HEK293 (cell line): ENCODE measurements around the gene PDZRN3.
A peak's percentile ranks its signal among the peaks of the same experiment; 100 is the strongest.

Source experiments
- CTCF ChIA-PET: fragments of 350-600 bp; formaldehyde crosslinking; extraction: SDS; loops from one replicate; lab custom pipeline; 2021; ENCODE audit warnings: antibody characterized with exemption; lab: Yijun Ruan, JAX
- POLR2A ChIA-PET: fragments of 300-600 bp; formaldehyde crosslinking; extraction: SDS; loops from one replicate; lab custom pipeline; 2020; ENCODE audit warnings: antibody characterized with exemption, inconsistent platforms; lab: Yijun Ruan, JAX
- H3K27ac ChIP-seq: fragments of 200-500 bp; sonication (Bioruptor generic); 2 replicates; pipeline ENCODE4 v1.5.1; 2014; ENCODE audit warnings: low read depth, low read length, control low read depth, inconsistent platforms; ENCODE audit errors: extremely low read depth
- H3K36me3 ChIP-seq, 2 experiments: fragments of 200-500 bp in 1 of 2; sonication (Bioruptor generic) in 1 of 2; 1 replicate in 1 of 2; 2 replicates in 1 of 2; pipeline ENCODE4 v1.5.1; 2014 to 2017; ENCODE audit warnings: inconsistent platforms in 2 of 2, low read length in 2 of 2; ENCODE audit not compliant: control insufficient read depth in 2 of 2, insufficient read depth in 1 of 2
- H3K4me1 ChIP-seq: fragments of 200-500 bp; sonication (Bioruptor generic); 2 replicates; pipeline ENCODE4 v1.5.1; 2014; ENCODE audit warnings: mild to moderate bottlenecking, low read length, inconsistent platforms; ENCODE audit not compliant: control insufficient read depth, insufficient read depth
- H3K4me3 ChIP-seq: 2 replicates; pipeline ENCODE4 v1.5.1; 2011; ENCODE audit warnings: low read depth, mild to moderate bottlenecking, control low read depth, low read length, moderate library complexity
- H3K9me3 ChIP-seq: fragments of 200-500 bp; sonication (Bioruptor generic); 2 replicates; pipeline ENCODE4 v1.5.1; 2014; ENCODE audit warnings: low read depth, low read length, inconsistent platforms; ENCODE audit not compliant: control insufficient read depth, insufficient read depth
- KLF1 ChIP-seq: fragments of 450-650 bp; formaldehyde crosslinking; IDR thresholded peaks from 2 replicates; pipeline ENCODE4 v1.5.1; 2016; ENCODE audit warnings: missing biosample characterization, missing genetic modification characterization
- MYNN ChIP-seq: fragments of 450-650 bp; formaldehyde crosslinking; IDR thresholded peaks from 2 replicates; pipeline ENCODE4 v1.5.1; 2016; ENCODE audit warnings: missing biosample characterization, missing genetic modification characterization, borderline replicate concordance
- MZF1 ChIP-seq: fragments of 450-650 bp; formaldehyde crosslinking; IDR thresholded peaks from 2 replicates; pipeline ENCODE4 v1.5.1; 2017; ENCODE audit warnings: missing biosample characterization, missing genetic modification characterization, borderline replicate concordance
- PRDM4 ChIP-seq: fragments of 450-650 bp; formaldehyde crosslinking; IDR thresholded peaks from 2 replicates; pipeline ENCODE4 v1.5.1; 2017; ENCODE audit warnings: missing biosample characterization, missing genetic modification characterization
- SCRT1 ChIP-seq: fragments of 450-650 bp; formaldehyde crosslinking; IDR thresholded peaks from 2 replicates; pipeline ENCODE4 v1.5.1; 2016; ENCODE audit warnings: missing biosample characterization, missing genetic modification characterization, borderline replicate concordance
- SETDB1 ChIP-seq: IDR thresholded peaks from one replicate; pipeline ENCODE4 v1.6.1; 2017; ENCODE audit warnings: mild to moderate bottlenecking, low read length, moderate library complexity, mixed read lengths; ENCODE audit not compliant: insufficient read length
- ZNF138 ChIP-seq: fragments of 450-650 bp; formaldehyde crosslinking; IDR thresholded peaks from 2 replicates; pipeline ENCODE4 v1.5.1; 2016; ENCODE audit warnings: missing biosample characterization, missing genetic modification characterization, borderline replicate concordance
- ZNF223 ChIP-seq: fragments of 450-650 bp; formaldehyde crosslinking; IDR thresholded peaks from 2 replicates; pipeline ENCODE4 v1.5.1; 2016; ENCODE audit warnings: missing biosample characterization, missing genetic modification characterization
- ZNF302 ChIP-seq: fragments of 450-650 bp; formaldehyde crosslinking; IDR thresholded peaks from 2 replicates; pipeline ENCODE4 v1.5.1; 2016; ENCODE audit warnings: missing biosample characterization, missing genetic modification characterization, low read depth
- ZNF423 ChIP-seq: fragments of 450-650 bp; formaldehyde crosslinking; IDR thresholded peaks from 2 replicates; pipeline ENCODE4 v1.5.1; 2016; ENCODE audit warnings: missing biosample characterization, missing genetic modification characterization
- ZNF501 ChIP-seq: fragments of 450-650 bp; formaldehyde crosslinking; IDR thresholded peaks from 2 replicates; pipeline ENCODE4 v1.5.1; 2016; ENCODE audit warnings: missing biosample characterization, missing genetic modification characterization
- ZNF521 ChIP-seq: fragments of 450-650 bp; formaldehyde crosslinking; IDR thresholded peaks from 2 replicates; pipeline ENCODE4 v1.5.1; 2017; ENCODE audit warnings: missing biosample characterization, mild to moderate bottlenecking, missing genetic modification characterization
- ZNF530 ChIP-seq: fragments of 450-650 bp; formaldehyde crosslinking; IDR thresholded peaks from 2 replicates; pipeline ENCODE4 v1.5.1; 2016; ENCODE audit warnings: low read depth, missing biosample characterization, missing genetic modification characterization
- ZNF571 ChIP-seq: fragments of 450-650 bp; formaldehyde crosslinking; IDR thresholded peaks from 2 replicates; pipeline ENCODE4 v1.5.0; 2017; ENCODE audit warnings: missing biosample characterization, missing genetic modification characterization
- ZNF610 ChIP-seq: fragments of 450-650 bp; formaldehyde crosslinking; IDR thresholded peaks from 2 replicates; pipeline ENCODE4 v1.5.1; 2016; ENCODE audit warnings: missing biosample characterization, missing genetic modification characterization, borderline replicate concordance
- ZNF658 ChIP-seq: fragments of 450-650 bp; formaldehyde crosslinking; IDR thresholded peaks from 2 replicates; pipeline ENCODE4; 2016; ENCODE audit warnings: missing biosample characterization, missing genetic modification characterization
- ZNF791 ChIP-seq: fragments of 450-650 bp; formaldehyde crosslinking; IDR thresholded peaks from 2 replicates; pipeline ENCODE4 v1.5.1; 2016; ENCODE audit warnings: missing biosample characterization, missing genetic modification characterization
- ZSCAN16 ChIP-seq: fragments of 450-650 bp; formaldehyde crosslinking; IDR thresholded peaks from 2 replicates; pipeline ENCODE4 v1.5.1; 2016; ENCODE audit warnings: missing biosample characterization, missing genetic modification characterization
- TF ChIP-seq, protein P1 (sequence below): fragments of 450-650 bp; IDR thresholded peaks from 2 replicates; pipeline ENCODE4 v1.5.1; 2018; ENCODE audit warnings: missing biosample characterization, missing genetic modification characterization
- TF ChIP-seq, protein P2 (sequence below): fragments of 450-650 bp; formaldehyde crosslinking; IDR thresholded peaks from 2 replicates; pipeline ENCODE4 v1.5.1; 2016; ENCODE audit warnings: missing biosample characterization, missing genetic modification characterization
- TF ChIP-seq, protein P3 (sequence below): fragments of 450-650 bp; formaldehyde crosslinking; IDR thresholded peaks from 2 replicates; pipeline ENCODE4 v1.5.1; 2016; ENCODE audit warnings: missing biosample characterization, missing genetic modification characterization, borderline replicate concordance

Gene PDZRN3

DNA sequence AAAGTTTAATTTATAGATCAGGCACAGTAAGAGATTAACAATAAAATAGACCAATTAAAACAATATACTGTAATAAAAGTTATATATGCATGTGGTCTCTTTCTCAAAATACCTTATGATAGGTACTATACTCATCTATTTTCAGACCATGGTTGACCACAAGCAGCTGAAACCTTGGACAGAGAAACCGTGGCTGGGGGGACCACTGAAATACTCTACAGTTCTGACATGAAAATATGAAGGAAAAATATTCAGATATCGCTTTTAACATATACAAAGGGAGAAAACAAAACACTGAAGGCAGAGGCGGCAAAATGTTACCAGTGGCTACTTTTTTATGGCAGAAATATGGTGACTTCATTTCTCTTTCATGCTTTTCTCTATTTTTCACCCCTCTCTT is 114.0 kb downstream of the PDZRN3 start:
- no peak overlapping the region for H3K4me3 ChIP-seq
- H3K27ac ChIP-seq, result no peak overlapping the region
- ChIA-PET CTCF (interaction anchor here (0.7 to 1.8 kb wide), 3 partner anchors 10 to 337 kb away, joined by 3 to 6 read pairs (median 3); no protein-coding TSS in a partner anchor), POLR2A (no interaction called here)
- H3K9me3 ChIP-seq, result no peaks in the 10 kb centered on the region
- no peak for TF ChIP-seq ZSCAN16
- no peak for TF ChIP-seq ZNF610 (tag by site-specific recombination)
- TF ChIP-seq KLF1 (tag by site-specific recombination), result no peak
- no peak for TF ChIP-seq SCRT1 (tag by site-specific recombination)
- TF ChIP-seq SETDB1, result no peak
- TF ChIP-seq, protein P1, sequence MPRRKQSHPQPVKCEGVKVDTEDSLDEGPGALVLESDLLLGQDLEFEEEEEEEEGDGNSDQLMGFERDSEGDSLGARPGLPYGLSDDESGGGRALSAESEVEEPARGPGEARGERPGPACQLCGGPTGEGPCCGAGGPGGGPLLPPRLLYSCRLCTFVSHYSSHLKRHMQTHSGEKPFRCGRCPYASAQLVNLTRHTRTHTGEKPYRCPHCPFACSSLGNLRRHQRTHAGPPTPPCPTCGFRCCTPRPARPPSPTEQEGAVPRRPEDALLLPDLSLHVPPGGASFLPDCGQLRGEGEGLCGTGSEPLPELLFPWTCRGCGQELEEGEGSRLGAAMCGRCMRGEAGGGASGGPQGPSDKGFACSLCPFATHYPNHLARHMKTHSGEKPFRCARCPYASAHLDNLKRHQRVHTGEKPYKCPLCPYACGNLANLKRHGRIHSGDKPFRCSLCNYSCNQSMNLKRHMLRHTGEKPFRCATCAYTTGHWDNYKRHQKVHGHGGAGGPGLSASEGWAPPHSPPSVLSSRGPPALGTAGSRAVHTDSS (tag by site-specific recombination), result no peak
- no peak for TF ChIP-seq ZNF530 (tag by site-specific recombination)
- TF ChIP-seq ZNF223 (tag by site-specific recombination), result no peak
- no peaks in the 10 kb centered on the region for H3K36me3 ChIP-seq
- H3K4me1 ChIP-seq, result no peaks in the 10 kb centered on the region

DNA sequence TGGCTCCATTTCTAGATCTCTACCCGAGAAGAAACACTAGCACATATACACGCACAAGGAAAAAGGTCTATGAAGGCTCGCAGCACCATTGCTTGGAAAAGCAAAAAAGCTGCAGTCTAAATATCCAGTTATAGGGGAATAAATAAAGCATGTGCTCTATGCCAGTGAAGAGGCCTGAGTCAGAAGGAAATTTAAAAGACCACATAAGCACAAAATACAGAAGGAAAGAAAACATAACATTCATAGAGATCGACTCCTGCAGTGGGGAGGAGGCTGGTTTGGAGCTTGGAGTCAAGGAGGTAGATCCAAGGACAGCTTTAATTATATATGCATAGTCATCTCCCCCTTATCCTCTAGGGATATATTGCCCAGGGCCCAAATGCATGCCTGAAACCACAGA is 114.4 kb downstream of the PDZRN3 start:
- H3K9me3 ChIP-seq, result no peaks in the 10 kb centered on the region
- TF ChIP-seq MZF1 (tag by site-specific recombination) (peak; percentile 63; the same call in 1 of the 2 replicates), PRDM4 (no peak)
- ChIA-PET POLR2A (no interaction called here), CTCF (interaction anchor here (0.7 to 1.8 kb wide), 3 partner anchors 9 to 338 kb away, joined by 3 to 6 read pairs (median 3); no protein-coding TSS in a partner anchor)
- H3K27ac ChIP-seq, result no peak overlapping the region
- H3K4me1 ChIP-seq, result no peaks in the 10 kb centered on the region
- no peaks in the 10 kb centered on the region for H3K36me3 ChIP-seq
- H3K4me3 ChIP-seq, result no peak overlapping the region

GRCh38 chr3:73509816-73510215 is 114.9 kb downstream of the PDZRN3 start:
- POLR2A ChIA-PET, result no interaction called here
- no peaks in the 10 kb centered on the region for H3K4me1 ChIP-seq
- no peaks in the 10 kb centered on the region for H3K9me3 ChIP-seq
- CTCF ChIA-PET, result interaction anchor here (0.7 to 1.8 kb wide), 2 partner anchors 309 to 338 kb away, joined by 3 to 6 read pairs; no protein-coding TSS in a partner anchor
- H3K36me3 ChIP-seq, result no peaks in the 10 kb centered on the region
- no peak overlapping the region for H3K27ac ChIP-seq
- no peak overlapping the region for H3K4me3 ChIP-seq
- TF ChIP-seq, protein P2, sequence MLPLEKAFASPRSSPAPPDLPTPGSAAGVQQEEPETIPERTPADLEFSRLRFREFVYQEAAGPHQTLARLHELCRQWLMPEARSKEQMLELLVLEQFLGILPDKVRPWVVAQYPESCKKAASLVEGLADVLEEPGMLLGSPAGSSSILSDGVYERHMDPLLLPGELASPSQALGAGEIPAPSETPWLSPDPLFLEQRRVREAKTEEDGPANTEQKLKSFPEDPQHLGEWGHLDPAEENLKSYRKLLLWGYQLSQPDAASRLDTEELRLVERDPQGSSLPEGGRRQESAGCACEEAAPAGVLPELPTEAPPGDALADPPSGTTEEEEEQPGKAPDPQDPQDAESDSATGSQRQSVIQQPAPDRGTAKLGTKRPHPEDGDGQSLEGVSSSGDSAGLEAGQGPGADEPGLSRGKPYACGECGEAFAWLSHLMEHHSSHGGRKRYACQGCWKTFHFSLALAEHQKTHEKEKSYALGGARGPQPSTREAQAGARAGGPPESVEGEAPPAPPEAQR (tag by site-specific recombination), result no peak
- no peak for TF ChIP-seq ZNF571 (tag by site-specific recombination)
- TF ChIP-seq ZNF658 (tag by site-specific recombination), result no peak
- TF ChIP-seq ZNF791 (tag by site-specific recombination), result no peak
- TF ChIP-seq ZNF138, result no peak
- no peak for TF ChIP-seq ZNF501 (tag by site-specific recombination)
- TF ChIP-seq ZNF302, result no peak
- no peak for TF ChIP-seq ZNF521
- TF ChIP-seq MYNN (tag by site-specific recombination), result no peak
- TF ChIP-seq ZNF423, result no peak
- TF ChIP-seq, protein P3, sequence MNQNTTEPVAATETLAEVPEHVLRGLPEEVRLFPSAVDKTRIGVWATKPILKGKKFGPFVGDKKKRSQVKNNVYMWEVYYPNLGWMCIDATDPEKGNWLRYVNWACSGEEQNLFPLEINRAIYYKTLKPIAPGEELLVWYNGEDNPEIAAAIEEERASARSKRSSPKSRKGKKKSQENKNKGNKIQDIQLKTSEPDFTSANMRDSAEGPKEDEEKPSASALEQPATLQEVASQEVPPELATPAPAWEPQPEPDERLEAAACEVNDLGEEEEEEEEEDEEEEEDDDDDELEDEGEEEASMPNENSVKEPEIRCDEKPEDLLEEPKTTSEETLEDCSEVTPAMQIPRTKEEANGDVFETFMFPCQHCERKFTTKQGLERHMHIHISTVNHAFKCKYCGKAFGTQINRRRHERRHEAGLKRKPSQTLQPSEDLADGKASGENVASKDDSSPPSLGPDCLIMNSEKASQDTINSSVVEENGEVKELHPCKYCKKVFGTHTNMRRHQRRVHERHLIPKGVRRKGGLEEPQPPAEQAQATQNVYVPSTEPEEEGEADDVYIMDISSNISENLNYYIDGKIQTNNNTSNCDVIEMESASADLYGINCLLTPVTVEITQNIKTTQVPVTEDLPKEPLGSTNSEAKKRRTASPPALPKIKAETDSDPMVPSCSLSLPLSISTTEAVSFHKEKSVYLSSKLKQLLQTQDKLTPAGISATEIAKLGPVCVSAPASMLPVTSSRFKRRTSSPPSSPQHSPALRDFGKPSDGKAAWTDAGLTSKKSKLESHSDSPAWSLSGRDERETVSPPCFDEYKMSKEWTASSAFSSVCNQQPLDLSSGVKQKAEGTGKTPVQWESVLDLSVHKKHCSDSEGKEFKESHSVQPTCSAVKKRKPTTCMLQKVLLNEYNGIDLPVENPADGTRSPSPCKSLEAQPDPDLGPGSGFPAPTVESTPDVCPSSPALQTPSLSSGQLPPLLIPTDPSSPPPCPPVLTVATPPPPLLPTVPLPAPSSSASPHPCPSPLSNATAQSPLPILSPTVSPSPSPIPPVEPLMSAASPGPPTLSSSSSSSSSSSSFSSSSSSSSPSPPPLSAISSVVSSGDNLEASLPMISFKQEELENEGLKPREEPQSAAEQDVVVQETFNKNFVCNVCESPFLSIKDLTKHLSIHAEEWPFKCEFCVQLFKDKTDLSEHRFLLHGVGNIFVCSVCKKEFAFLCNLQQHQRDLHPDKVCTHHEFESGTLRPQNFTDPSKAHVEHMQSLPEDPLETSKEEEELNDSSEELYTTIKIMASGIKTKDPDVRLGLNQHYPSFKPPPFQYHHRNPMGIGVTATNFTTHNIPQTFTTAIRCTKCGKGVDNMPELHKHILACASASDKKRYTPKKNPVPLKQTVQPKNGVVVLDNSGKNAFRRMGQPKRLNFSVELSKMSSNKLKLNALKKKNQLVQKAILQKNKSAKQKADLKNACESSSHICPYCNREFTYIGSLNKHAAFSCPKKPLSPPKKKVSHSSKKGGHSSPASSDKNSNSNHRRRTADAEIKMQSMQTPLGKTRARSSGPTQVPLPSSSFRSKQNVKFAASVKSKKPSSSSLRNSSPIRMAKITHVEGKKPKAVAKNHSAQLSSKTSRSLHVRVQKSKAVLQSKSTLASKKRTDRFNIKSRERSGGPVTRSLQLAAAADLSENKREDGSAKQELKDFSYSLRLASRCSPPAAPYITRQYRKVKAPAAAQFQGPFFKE (tag by site-specific recombination), result no peak
